ENCODE measurements around the gene AKR1E2. TPM values are rescaled to one million over a fixed set of nuclear protein-coding genes. Genes with fewer than 3 reads are reported as not detected.

Gene AKR1E2
- total and polyA plus RNA-seq, 2 of the 8 experiments (the other 6 are each of a cell fraction or from before 2014, with no cell fraction given): 2.6 to 3.5 TPM

GRCh38 chr10:4809156-4809555, 16.9 kb upstream of the AKR1E2 start:
- POLR2A ChIA-PET (ENCODE audit: partially characterized antibody): no interaction called here
- no peak for TF ChIP-seq HDAC6 (IDR thresholded peaks at IDR 0.05; ENCODE audit: low read depth, low read length)
- TF ChIP-seq BACH1 (IDR thresholded peaks at IDR 0.05; ENCODE audit: low read length): no peak
- TF ChIP-seq E2F6 (IDR thresholded peaks at IDR 0.05): no peak
- TF ChIP-seq MAFK (IDR thresholded peaks at IDR 0.05; ENCODE audit: low read depth, low read length): no peak
- TF ChIP-seq CHD2 (IDR thresholded peaks at IDR 0.05; ENCODE audit: low read length): no peak
- TF ChIP-seq KDM5A (IDR thresholded peaks at IDR 0.05; ENCODE audit: low read length): no peak
- TF ChIP-seq SRF (IDR thresholded peaks at IDR 0.05; ENCODE audit: low read depth, low read length): no peak
- no peak for TF ChIP-seq SP4 (IDR thresholded peaks at IDR 0.05; ENCODE audit: low read length)
- TF ChIP-seq NANOG (IDR thresholded peaks at IDR 0.05; ENCODE audit: insufficient read depth, low read depth, low read length, poor library complexity, severe bottlenecking): no peak
- no peaks in the 10 kb centered on the region for H4K20me1 ChIP-seq (replicated peaks in 1 of 2; ENCODE audit: control insufficient read depth in 1 of 2, insufficient read depth in 2 of 2, low read length in 2 of 2)
- H3K36me3 ChIP-seq (ENCODE audit: control insufficient read depth in 2 of 4, insufficient read depth in 4 of 4, low read length in 3 of 4): no peaks in the 10 kb centered on the region
- no peak overlapping the region for H4K91ac ChIP-seq (replicated peaks; ENCODE audit: insufficient read length, low read length)
- DNase-seq (ENCODE audit: low read depth in 1 of 2, low spot score in 2 of 2): no peak
- H2BK5ac ChIP-seq (ENCODE audit: low read depth, low read length): no peak overlapping the region
- no peak overlapping the region for H3K56ac ChIP-seq (replicated peaks; ENCODE audit: insufficient read length, low read depth, low read length)
- no peak overlapping the region for H3K9ac ChIP-seq (replicated peaks in 1 of 4; ENCODE audit: extremely low read depth in 1 of 4, low read depth in 3 of 4, low read length in 3 of 4)
- no peak overlapping the region for H3K14ac ChIP-seq (ENCODE audit: insufficient read length)
- no peaks in the 10 kb centered on the region for H3K27me3 ChIP-seq (replicated peaks in 1 of 4; ENCODE audit: control insufficient read depth in 3 of 4, extremely low read depth in 1 of 4, insufficient read depth in 3 of 4, low read length in 3 of 4)
- H3K79me1 ChIP-seq (ENCODE audit: low read depth, low read length): no peaks in the 10 kb centered on the region
- H3K4me3 ChIP-seq (ENCODE audit: extremely low read depth in 1 of 4, insufficient read depth in 2 of 4, low read depth in 3 of 4, low read length in 4 of 4): no peak overlapping the region
- H3K4me1 ChIP-seq (replicated peaks in 1 of 4; ENCODE audit: control insufficient read depth in 3 of 4, insufficient read depth in 4 of 4, low read length in 3 of 4): no peaks in the 10 kb centered on the region
- H2AK5ac ChIP-seq (ENCODE audit: low read depth, low read length): no peak overlapping the region
- H3K27ac ChIP-seq (ENCODE audit: low read depth, low read length): no peak overlapping the region
- no peak for FAIRE-seq
- H2AFZ ChIP-seq (ENCODE audit: low read length): no peak overlapping the region
- H4K8ac ChIP-seq (ENCODE audit: extremely low read depth, insufficient read depth, low read length): no peak overlapping the region
- no peaks in the 10 kb centered on the region for H3K9me3 ChIP-seq (ENCODE audit: insufficient read depth in 2 of 2, low read depth in 1 of 2, low read length in 1 of 2)
- H3K4me2 ChIP-seq (ENCODE audit: insufficient read depth in 1 of 2, low read depth in 2 of 2, low read length in 2 of 2): no peak overlapping the region
- H3K79me2 ChIP-seq (ENCODE audit: control insufficient read depth in 1 of 2, insufficient read depth in 2 of 2, low read length in 2 of 2): no peaks in the 10 kb centered on the region
- no peak overlapping the region for H2BK12ac ChIP-seq (ENCODE audit: low read depth, low read length)
- no peak overlapping the region for H3K18ac ChIP-seq (ENCODE audit: extremely low read depth, low read length)
- no peak overlapping the region for H3K23ac ChIP-seq (ENCODE audit: insufficient read length)
- no peak overlapping the region for H2BK15ac ChIP-seq (ENCODE audit: low read length)
- no peak overlapping the region for H2BK120ac ChIP-seq (replicated peaks; ENCODE audit: low read depth, low read length)
- no peak overlapping the region for H3K4ac ChIP-seq (replicated peaks; ENCODE audit: insufficient read length, low read depth, low read length)
- CTCF ChIA-PET (ENCODE audit: partially characterized antibody): no interaction called here
- no peak overlapping the region for H2BK20ac ChIP-seq (ENCODE audit: low read length)
- WGBS, 2 experiments (ENCODE audit: extremely low coverage in 1 of 2, insufficient coverage in 1 of 2, insufficient read length in 1 of 2, insufficient replicate concordance in 2 of 2, low coverage in 1 of 2, low lambda C conversion rate in 2 of 2, missing lambda C conversion rate in 1 of 2): 92% methylated on average over 4 of the region's 4 CpGs; no CpG with 5 or more reads in 1 of the 2 experiments
- peaks cover 2% of the 10 kb centered on the region; the same call in 1 of the 2 replicates for H3K23me2 ChIP-seq (ENCODE audit: low read depth, low read length)
- no peak overlapping the region for H4K5ac ChIP-seq (ENCODE audit: insufficient read length, low read depth, low read length)
